Tibial artery (tissue), 4 donors: ENCODE results near the gene VKORC1L1.
"Not testable (repeated sequence)": the region's sequence is repeated elsewhere in the genome, so short reads cannot be mapped to it uniquely, and the experiment has no call there.

ENCODE experiments used
- DNase-seq, 2 donors: peaks; one replicate each; pipeline ENCODE4 v3.0.0-alpha.2; 2019
- H3K27ac ChIP-seq, 2 donors: fragments of 200-600 bp; sonication (generic) in 1 of 2; 1 replicate in 1 of 2; 2 replicates in 1 of 2; pipeline ENCODE4 v1.5.1; 2018 to 2019; ENCODE audit warnings: mild to moderate bottlenecking in 1 of 2
- H3K27me3 ChIP-seq, 2 donors: fragments of 200-600 bp; sonication (generic) in 1 of 2; one replicate each; pipeline versions ENCODE4 v1.5.1 to v1.6.0; 2016 to 2019
- H3K36me3 ChIP-seq, 3 donors: fragments of 200-600 bp; sonication (generic) in 2 of 3; one replicate each; pipeline ENCODE4 v1.5.1; 2016 to 2019; ENCODE audit warnings: mild to moderate bottlenecking in 2 of 3
- H3K4me1 ChIP-seq, 4 donors: fragments of 200-600 bp; sonication (generic) in 2 of 4; 1 replicate in 3 of 4; 2 replicates in 1 of 4; pipeline ENCODE4 v1.5.1; 2016 to 2019
- H3K4me3 ChIP-seq, 2 donors: fragments of 200-600 bp; sonication (generic) in 1 of 2; 1 replicate in 1 of 2; 2 replicates in 1 of 2; pipeline ENCODE4 v1.5.1; 2018 to 2019; ENCODE audit warnings: mild to moderate bottlenecking in 2 of 2
- H3K9me3 ChIP-seq, 3 donors: fragments of 200-600 bp; sonication (generic) in 1 of 3; one replicate each; pipeline ENCODE4 v1.5.1; 2016 to 2019
- CTCF ChIP-seq, 2 experiments: fragments of 200-600 bp in 1 of 2; fragments of 450-650 bp in 1 of 2; IDR thresholded peaks; one replicate each; pipeline ENCODE4 v1.5.1; 2017 to 2019; ENCODE audit warnings: antibody characterized with exemption in 2 of 2, mild to moderate bottlenecking in 1 of 2, moderate library complexity in 1 of 2
- intact Hi-C: fragments of 100-400 bp; cut with DNase I; formaldehyde crosslinking; loops from one replicate; pipeline ENCODE4 v1.15.0; 2023; ENCODE audit warnings: low total_unique reads

VKORC1L1 gene

GRCh38 chr7:65872776-65873581 lies at the start of gene VKORC1L1:
Gene VKORC1L1 (plus strand): TSS chr7:65873074. CDS start chr7:65873372, 298 bp downstream.
- no peak for TF ChIP-seq CTCF (IDR thresholded peaks at IDR 0.05)
- DNase-seq: peak; percentile 92 to 98
- peaks cover 0 to 17% (median 5%) of the 10 kb centered on the region in 4 donors for H3K4me1 ChIP-seq
- H3K27ac ChIP-seq: peak within 1 kb of the TSS; percentile 70 to 86
- H3K4me3 ChIP-seq: peak within 1 kb of the TSS; percentile 76 to 97
- no peaks in the 10 kb centered on the region for H3K36me3 ChIP-seq
- no peaks in the 10 kb centered on the region for H3K9me3 ChIP-seq
- no peaks in the 10 kb centered on the region for H3K27me3 ChIP-seq
- intact Hi-C loops: loop anchor here (10.0 kb wide), 1 partner anchor 102 kb away; no protein-coding TSS in a partner anchor

- no peak for TF ChIP-seq CTCF (IDR thresholded peaks at IDR 0.05)
- intact Hi-C loops: no loop called here
- no peak for DNase-seq
- no peak overlapping the region for H3K27ac ChIP-seq
- H3K9me3 ChIP-seq: no peaks in the 10 kb centered on the region
- no peaks in the 10 kb centered on the region for H3K4me1 ChIP-seq
- H3K36me3 ChIP-seq: peaks cover 0 to 5% (median 3%) of the 10 kb centered on the region in 3 donors
- no peaks in the 10 kb centered on the region for H3K27me3 ChIP-seq
- no peak overlapping the region for H3K4me3 ChIP-seq
These were observed 45.5 kb upstream of the VKORC1L1 start for GRCh38 chr7:65827366-65827765.

GRCh38 chr7:65832281-65832680 lies 40.6 kb upstream of the VKORC1L1 start:
- Histone ChIP-seq H3K9me3 (no peaks in the 10 kb centered on the region), H3K4me1 (no peaks in the 10 kb centered on the region), H3K36me3 (peaks cover 0 to 4% (median under 1%) of the 10 kb centered on the region in 3 donors), H3K27ac (no peak overlapping the region), H3K4me3 (no peak overlapping the region), H3K27me3 (no peaks in the 10 kb centered on the region)
- no peak for TF ChIP-seq CTCF (IDR thresholded peaks at IDR 0.05)
- no peak for DNase-seq
- intact Hi-C loops: no loop called here

GRCh38 chr7:65836684-65837083 lies 36.2 kb upstream of the VKORC1L1 start:
- H3K36me3 ChIP-seq, H3K4me1 ChIP-seq: not testable (repeated sequence)

GRCh38 chr7:65837541-65837956 lies 35.3 kb upstream of the VKORC1L1 start:
- H3K4me1 ChIP-seq, H3K27ac ChIP-seq, H3K4me3 ChIP-seq, intact Hi-C loops, DNase-seq, H3K27me3 ChIP-seq, H3K9me3 ChIP-seq, H3K36me3 ChIP-seq: not testable (repeated sequence)

More at GRCh38 chr7:65836684-65837083, 36.2 kb upstream of the VKORC1L1 start:
- H3K27ac ChIP-seq, H3K4me3 ChIP-seq, H3K27me3 ChIP-seq, DNase-seq, intact Hi-C loops, H3K9me3 ChIP-seq: not testable (repeated sequence)

- DNase-seq: no peak
- no peak overlapping the region for H3K4me3 ChIP-seq
- intact Hi-C loops: no loop called here
- no peaks in the 10 kb centered on the region for H3K27me3 ChIP-seq
- no peaks in the 10 kb centered on the region for H3K9me3 ChIP-seq
- no peaks in the 10 kb centered on the region for H3K36me3 ChIP-seq
- no peak for TF ChIP-seq CTCF (IDR thresholded peaks at IDR 0.05)
- no peak overlapping the region for H3K27ac ChIP-seq
- no peaks in the 10 kb centered on the region for H3K4me1 ChIP-seq
These were observed 33.0 kb upstream of the VKORC1L1 start for GRCh38 chr7:65839846-65840245.
